H1 (cell line): ENCODE measurements around the gene RNF212B. TPM values are rescaled to one million over a fixed set of nuclear protein-coding genes. Genes with fewer than 3 reads are reported as not detected.

Experiments used
- CBX8 ChIP-seq: fragments of 300-800, 300-1000 bp; sonication (generic); IDR thresholded peaks from 2 replicates; pipeline ENCODE4 v1.7.1; 2016; ENCODE audit warnings: low read depth, low read length, borderline replicate concordance
- CTBP2 ChIP-seq: IDR thresholded peaks from 2 replicates; pipeline ENCODE4 v1.7.0; 2011; ENCODE audit warnings: borderline replicate concordance, mild to moderate bottlenecking, moderate library complexity, mixed read lengths, low read length; ENCODE audit not compliant: insufficient read depth, insufficient read length
- EP300 ChIP-seq, 2 experiments: IDR thresholded peaks; 1 replicate in 1 of 2; 2 replicates in 1 of 2; pipeline ENCODE4 v1.6.1; 2011 to 2012; ENCODE audit warnings: low read depth in 2 of 2, low read length in 2 of 2, mild to moderate bottlenecking in 2 of 2, borderline replicate concordance in 1 of 2, inconsistent platforms in 1 of 2, moderate library complexity in 1 of 2
- FOSL1 ChIP-seq: IDR thresholded peaks from 2 replicates; pipeline ENCODE4 v1.6.1; 2011; ENCODE audit warnings: mild to moderate bottlenecking, low read depth, low read length, moderate library complexity; ENCODE audit not compliant: insufficient read depth
- SIN3A ChIP-seq, 2 experiments: IDR thresholded peaks in 1 of 2; conservative IDR thresholded peaks in 1 of 2; 2 replicates each; pipeline ENCODE4 v1.6.1; 2011 to 2012; ENCODE audit warnings: low read length in 2 of 2, improper control_type of control experiment in 1 of 2, low read depth in 1 of 2, mild to moderate bottlenecking in 1 of 2
- polyA plus RNA-seq, 7 experiments: library from polyadenylated mRNA; depleted of rRNA in 3 of 7; stranded (reverse) in 5 of 7; unstranded in 2 of 7; fragments of >200 nt in 5 of 7; fragments of 200-250 nt in 2 of 7; gene quantifications; 1 replicate in 5 of 7; 2 replicates in 1 of 7; 4 replicates in 1 of 7; pipeline versions ENCODE4 v1.2.1 to v1.2.3, GENCODE V29; 2011 to 2013; ENCODE audit warnings: missing spikeins in 2 of 7, mixed read lengths in 2 of 7
- total RNA-seq: library from RNA; stranded (reverse); fragmentation: NEBNext Ultra II Directional; extraction: Animal tissue kit (Norgen Biotek cat#: 25700); gene quantifications from 2 replicates; pipeline ENCODE4 v1.2.1, GENCODE V29; 2021

RNF212B gene
- total and polyA plus RNA-seq, 2 of the 8 experiments (the other 6 are each of a cell fraction or from before 2014, with no cell fraction given), result 0.95 to 1.2 TPM

DNA sequence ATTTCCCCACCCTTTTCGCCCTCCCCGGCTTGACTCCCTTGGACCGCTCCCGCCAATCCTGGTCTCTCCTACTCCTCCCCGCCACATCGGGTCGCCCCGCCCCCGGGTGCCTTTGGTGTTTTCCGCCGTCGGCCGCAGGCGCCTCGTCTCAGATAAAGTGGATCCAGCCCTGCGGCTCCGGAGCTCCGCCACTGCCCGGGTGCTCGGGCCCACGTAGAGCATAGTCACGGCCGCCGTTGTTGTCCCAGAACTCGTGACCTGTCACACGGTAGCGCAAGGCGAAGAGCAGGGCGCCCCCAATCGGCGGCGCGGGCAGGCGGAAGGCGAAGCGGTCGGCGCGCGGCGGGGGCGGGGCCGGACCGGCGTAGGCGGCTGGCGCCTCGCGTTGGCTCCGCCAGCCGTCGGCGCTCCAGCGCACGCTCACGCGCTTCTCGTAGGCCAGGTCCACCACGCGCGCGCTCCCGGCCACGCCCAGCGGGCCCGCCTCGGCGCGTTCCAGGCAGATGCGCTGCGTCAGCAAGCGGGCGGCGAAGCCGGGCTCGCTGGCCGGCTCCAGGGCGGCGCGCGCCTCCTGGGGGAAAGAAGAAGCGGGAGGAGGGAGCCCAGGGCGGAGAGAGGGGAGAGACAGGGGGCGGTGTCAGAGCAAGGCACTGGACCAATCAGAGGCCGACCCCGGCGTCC, 63.7 kb downstream of the RNF212B start (continued):
- TF ChIP-seq FOSL1, result peak; percentile 54; the same call in 1 of the 2 replicates
- peak in 1 of 2 experiments; percentile 71; a peak in 2 of 4 replicates for TF ChIP-seq SIN3A (conservative IDR thresholded peaks at IDR 0.05 in 1 of 2, IDR thresholded peaks at IDR 0.05 in 1 of 2; ENCODE audit: low read depth in 1 of 2, low read length in 2 of 2)
- TF ChIP-seq EP300 (IDR thresholded peaks at IDR 0.05; ENCODE audit: borderline replicate concordance in 1 of 2, low read depth in 2 of 2, low read length in 2 of 2), result peak in 1 of 2 experiments; percentile 33; a peak in 1 of 3 replicates
- TF ChIP-seq CBX8, result no peak
- TF ChIP-seq CTBP2, result no peak
